PC-3 (cell line): Measurements from ENCODE around the gene ATP2B2. TPM values are rescaled to one million over a fixed set of nuclear protein-coding genes. Genes with fewer than 3 reads are reported as not detected.

Source experiments
- ATAC-seq: fragments of 200-7000 bp; cut with Tn5 transposase; 2 replicates; pipeline ENCODE4 v1.9.1; 2020; ENCODE audit warnings: mild to moderate bottlenecking, moderate library complexity
- BruUV-seq: library from RNA; stranded (reverse); fragments of 400-500 nt; replicated peaks from 2 replicates; lab custom pipeline; 2021; lab: Mats Ljungman, UMichigan
- CTCF ChIA-PET: fragments of 300-600 bp; sonication (Branson Sonifier 250); formaldehyde crosslinking; loops from one replicate; lab custom pipeline; 2022; ENCODE audit warnings: antibody characterized with exemption; lab: Charles Lee
- POLR2A ChIA-PET: fragments of 300-600 bp; sonication (Branson Sonifier 250); formaldehyde crosslinking; loops from one replicate; lab custom pipeline; 2022; ENCODE audit warnings: antibody characterized with exemption; ENCODE audit not compliant: unreplicated experiment; lab: Charles Lee
- DNase-seq: peaks from one replicate; pipeline ENCODE4 v3.0.0-alpha.2; 2015
- H2AFZ ChIP-seq: fragments of 300-600 bp; sonication (generic); 2 replicates; pipeline ENCODE4 v1.6.0; 2016; ENCODE audit warnings: antibody characterized with exemption, low read length
- H3F3A ChIP-seq: fragments of 300-600 bp; sonication (generic); one replicate; pipeline ENCODE4 v1.6.0; 2017; ENCODE audit warnings: antibody characterized with exemption, low read length, control low read depth, mild to moderate bottlenecking; ENCODE audit not compliant: unreplicated experiment
- H3K27ac ChIP-seq: fragments of 300-600 bp; sonication (generic); 2 replicates; pipeline ENCODE4 v1.5.1; 2016; ENCODE audit warnings: mild to moderate bottlenecking, low read length
- H3K27me3 ChIP-seq: fragments of 300-600 bp; sonication (generic); 2 replicates; pipeline ENCODE4 v1.6.1; 2016; ENCODE audit warnings: low read length, mixed read lengths
- H3K36me3 ChIP-seq: fragments of 300-600 bp; sonication (generic); 2 replicates; pipeline ENCODE4 v1.6.1; 2016; ENCODE audit warnings: low read depth, mixed run types, low read length, mixed read lengths
- H3K4me1 ChIP-seq: fragments of 300-600 bp; sonication (generic); 2 replicates; pipeline ENCODE4 v1.5.1; 2016; ENCODE audit warnings: low read length; ENCODE audit not compliant: insufficient read depth
- H3K4me2 ChIP-seq: fragments of 300-600 bp; sonication (generic); 2 replicates; pipeline ENCODE4 v1.6.0; 2016; ENCODE audit warnings: low read length
- H3K4me3 ChIP-seq: fragments of 300-600 bp; sonication (generic); 2 replicates; pipeline ENCODE4 v1.5.1; 2016; ENCODE audit warnings: mild to moderate bottlenecking, low read length, mixed read lengths
- H3K79me2 ChIP-seq: fragments of 300-600 bp; sonication (generic); 2 replicates; pipeline ENCODE4 v1.6.1; 2017; ENCODE audit warnings: low read length, mixed read lengths
- H3K9ac ChIP-seq: fragments of 300-600 bp; sonication (generic); 2 replicates; pipeline ENCODE4 v1.6.0; 2016; ENCODE audit warnings: mild to moderate bottlenecking, low read length
- H3K9me2 ChIP-seq: fragments of 300-600 bp; sonication (generic); replicated peaks from 2 replicates; pipeline ENCODE4 v1.6.1; 2016; ENCODE audit warnings: mixed run types, low read length, mixed read lengths
- H3K9me3 ChIP-seq: fragments of 300-600 bp; sonication (generic); 2 replicates; pipeline ENCODE4 v1.6.1; 2016; ENCODE audit warnings: low read length, mixed read lengths
- H4K20me1 ChIP-seq: fragments of 300-600 bp; sonication (generic); 2 replicates; pipeline ENCODE4 v1.6.1; 2016; ENCODE audit warnings: low read length, mixed read lengths
- CTCF ChIP-seq: fragments of 300-600 bp; sonication (generic); conservative IDR thresholded peaks from 2 replicates; pipeline ENCODE4 v1.5.1; 2017; ENCODE audit warnings: antibody characterized with exemption, low read depth, mild to moderate bottlenecking, low read length
- EZH2 ChIP-seq: fragments of 300-600 bp; sonication (generic); IDR thresholded peaks from one replicate; pipeline ENCODE4 v1.6.1; 2017; ENCODE audit warnings: antibody characterized with exemption, mild to moderate bottlenecking, low read length; ENCODE audit not compliant: unreplicated experiment
- EZH2phosphoT487 ChIP-seq: fragments of 300-600 bp; sonication (generic); IDR thresholded peaks from 2 replicates; pipeline ENCODE4 v1.6.1; 2018; ENCODE audit warnings: mild to moderate bottlenecking, antibody characterized with exemption, low read length, borderline replicate concordance
- intact Hi-C: fragments of 100-400 bp; cut with micrococcal nuclease; formaldehyde crosslinking; loops from 2 replicates; pipeline ENCODE4 v1.9.0; 2023
- total RNA-seq: library from RNA; depleted of rRNA; stranded (reverse); fragments of >200 nt; gene quantifications from 2 replicates; pipeline ENCODE4 v1.2.3, GENCODE V29; 2014

The ATP2B2 gene
- total RNA-seq, 1 experiment from 2014 or later: not detected

GRCh38 chr3:10524270-10524669 is 18.9 kb upstream of the ATP2B2 start:
- POLR2A ChIA-PET: no interaction called here
- no peak for TF ChIP-seq EZH2phosphoT487
- no peak for TF ChIP-seq CTCF
- TF ChIP-seq EZH2: no peak
- H3K9me3 ChIP-seq: no peaks in the 10 kb centered on the region
- H3K4me3 ChIP-seq: no peak overlapping the region
- H3K4me1 ChIP-seq: no peaks in the 10 kb centered on the region
- no TSS peak for BruUV-seq
- no peaks in the 10 kb centered on the region for H3K9me2 ChIP-seq
- H3K36me3 ChIP-seq: no peaks in the 10 kb centered on the region
- no peak overlapping the region for H3K27ac ChIP-seq
- H3F3A ChIP-seq: no peaks in the 10 kb centered on the region
- H3K79me2 ChIP-seq: no peaks in the 10 kb centered on the region
- no peak overlapping the region for H3K4me2 ChIP-seq
- DNase-seq: no peak
- CTCF ChIA-PET: no interaction called here
- ATAC-seq: no peak
- intact Hi-C loops: no loop called here
- H3K27me3 ChIP-seq: peaks cover 90% of the 10 kb centered on the region
- H3K9ac ChIP-seq: no peak overlapping the region
- no peak overlapping the region for H2AFZ ChIP-seq
- H4K20me1 ChIP-seq: no peaks in the 10 kb centered on the region

GRCh38 chr3:10523561-10523960 is 18.2 kb upstream of the ATP2B2 start:
- Histone ChIP-seq H3K27ac (no peak overlapping the region), H2AFZ (no peak overlapping the region), H3K27me3 (peaks cover 88% of the 10 kb centered on the region), H3K9me3 (no peaks in the 10 kb centered on the region), H4K20me1 (no peaks in the 10 kb centered on the region), H3K36me3 (no peaks in the 10 kb centered on the region), H3F3A (no peaks in the 10 kb centered on the region), H3K79me2 (no peaks in the 10 kb centered on the region), H3K4me2 (no peak overlapping the region), H3K4me1 (no peaks in the 10 kb centered on the region), H3K9me2 (no peaks in the 10 kb centered on the region), H3K4me3 (no peak overlapping the region), H3K9ac (no peak overlapping the region)
- intact Hi-C loops: no loop called here
- DNase-seq (no peak), ATAC-seq (no peak)
- ChIA-PET CTCF (no interaction called here), POLR2A (no interaction called here)
- no TSS peak for BruUV-seq
- TF ChIP-seq CTCF (no peak), EZH2phosphoT487 (no peak)

GRCh38 chr3:10522646-10523303 is 17.4 kb upstream of the ATP2B2 start:
- intact Hi-C loops: no loop called here

More at GRCh38 chr3:10522646-10523303, 17.4 kb upstream of the ATP2B2 start:
- no peaks in the 10 kb centered on the region for H3K36me3 ChIP-seq
- no peaks in the 10 kb centered on the region for H3K4me1 ChIP-seq
- H4K20me1 ChIP-seq: no peaks in the 10 kb centered on the region
- ATAC-seq (no peak), DNase-seq (no peak)
- CTCF ChIA-PET: no interaction called here
- H3K4me3 ChIP-seq: no peak overlapping the region
- BruUV-seq: no TSS peak
- H3K4me2 ChIP-seq: no peak overlapping the region
- no peaks in the 10 kb centered on the region for H3K9me3 ChIP-seq
- POLR2A ChIA-PET: no interaction called here
- no peak overlapping the region for H3K9ac ChIP-seq
- H3F3A ChIP-seq: no peaks in the 10 kb centered on the region
- H3K79me2 ChIP-seq: no peaks in the 10 kb centered on the region
- no peaks in the 10 kb centered on the region for H3K9me2 ChIP-seq
- H3K27me3 ChIP-seq: peaks cover 88% of the 10 kb centered on the region
- no peak for TF ChIP-seq EZH2phosphoT487
- no peak for TF ChIP-seq EZH2
- no peak for TF ChIP-seq CTCF
- no peak overlapping the region for H3K27ac ChIP-seq
- no peak overlapping the region for H2AFZ ChIP-seq
